ENCODE data around the gene SART3.

DNA sequence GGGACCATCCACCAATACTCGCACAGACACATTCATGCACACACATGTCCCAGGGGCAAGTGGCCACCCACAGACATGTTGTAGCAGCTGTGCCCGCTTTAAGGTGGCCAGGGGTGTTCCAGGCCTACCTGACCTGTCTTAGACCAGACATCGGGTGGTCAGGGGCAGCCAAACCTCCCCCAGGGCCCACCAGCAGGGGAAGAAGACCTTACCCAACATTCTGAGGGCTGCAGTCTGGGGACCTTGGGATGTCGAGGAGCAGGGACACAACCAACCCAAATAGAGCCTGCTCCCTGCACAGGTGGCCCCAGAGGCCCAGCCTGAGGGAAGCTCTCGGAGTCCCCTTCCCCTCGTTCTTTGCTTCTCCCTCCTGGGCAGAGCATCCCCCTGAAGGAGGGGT, 38.6 kb upstream of the SART3 start:
- TF ChIP-seq POLR2AphosphoS5 (IDR thresholded peaks at IDR 0.05) = no peak
- TF ChIP-seq, protein P1, sequence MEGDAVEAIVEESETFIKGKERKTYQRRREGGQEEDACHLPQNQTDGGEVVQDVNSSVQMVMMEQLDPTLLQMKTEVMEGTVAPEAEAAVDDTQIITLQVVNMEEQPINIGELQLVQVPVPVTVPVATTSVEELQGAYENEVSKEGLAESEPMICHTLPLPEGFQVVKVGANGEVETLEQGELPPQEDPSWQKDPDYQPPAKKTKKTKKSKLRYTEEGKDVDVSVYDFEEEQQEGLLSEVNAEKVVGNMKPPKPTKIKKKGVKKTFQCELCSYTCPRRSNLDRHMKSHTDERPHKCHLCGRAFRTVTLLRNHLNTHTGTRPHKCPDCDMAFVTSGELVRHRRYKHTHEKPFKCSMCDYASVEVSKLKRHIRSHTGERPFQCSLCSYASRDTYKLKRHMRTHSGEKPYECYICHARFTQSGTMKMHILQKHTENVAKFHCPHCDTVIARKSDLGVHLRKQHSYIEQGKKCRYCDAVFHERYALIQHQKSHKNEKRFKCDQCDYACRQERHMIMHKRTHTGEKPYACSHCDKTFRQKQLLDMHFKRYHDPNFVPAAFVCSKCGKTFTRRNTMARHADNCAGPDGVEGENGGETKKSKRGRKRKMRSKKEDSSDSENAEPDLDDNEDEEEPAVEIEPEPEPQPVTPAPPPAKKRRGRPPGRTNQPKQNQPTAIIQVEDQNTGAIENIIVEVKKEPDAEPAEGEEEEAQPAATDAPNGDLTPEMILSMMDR (IDR thresholded peaks at IDR 0.05) = no peak
- no peak for TF ChIP-seq EP300 (IDR thresholded peaks at IDR 0.05)
